Neural progenitor cell (in vitro differentiated cells): ENCODE measurements around the gene MBNL2. TPM values are rescaled to one million over a fixed set of nuclear protein-coding genes. Genes with fewer than 3 reads are reported as not detected.

Experiments
- DNase-seq: peaks from one replicate; pipeline ENCODE4 v3.0.0-alpha.2; 2016; ENCODE audit warnings: low spot score
- H2AFZ ChIP-seq: fragments of 200-600 bp; sonication (generic); replicated peaks from 2 replicates; pipeline ENCODE4 v1.6.1; 2016; ENCODE audit warnings: antibody characterized with exemption
- H3F3A ChIP-seq: fragments of 200-600 bp; sonication (generic); 2 replicates; pipeline ENCODE4 v1.6.1; 2016; ENCODE audit warnings: antibody characterized with exemption, low read depth
- H3K27ac ChIP-seq: fragments of 200-600 bp; sonication (generic); 2 replicates; pipeline ENCODE4 v1.5.1; 2016; ENCODE audit warnings: mild to moderate bottlenecking
- H3K27me3 ChIP-seq: fragments of 200-600 bp; sonication (generic); 2 replicates; pipeline ENCODE4 v1.6.1; 2016; ENCODE audit warnings: mild to moderate bottlenecking, moderate library complexity
- H3K36me3 ChIP-seq: fragments of 200-600 bp; sonication (generic); 2 replicates; pipeline ENCODE4 v1.5.1; 2016
- H3K4me1 ChIP-seq: fragments of 200-600 bp; sonication (generic); 2 replicates; pipeline ENCODE4 v1.6.1; 2016; ENCODE audit warnings: mixed run types
- H3K4me2 ChIP-seq: fragments of 200-600 bp; sonication (generic); 2 replicates; pipeline ENCODE4 v1.6.1; 2016
- H3K4me3 ChIP-seq: fragments of 200-600 bp; sonication (generic); 2 replicates; pipeline ENCODE4 v1.5.1; 2016
- H3K79me2 ChIP-seq: fragments of 200-600 bp; sonication (generic); 2 replicates; pipeline ENCODE4 v1.6.1; 2016; ENCODE audit warnings: low read depth
- H3K9ac ChIP-seq: fragments of 200-600 bp; sonication (generic); 2 replicates; pipeline ENCODE4 v1.6.1; 2016
- H3K9me3 ChIP-seq: fragments of 200-600 bp; sonication (generic); 2 replicates; pipeline ENCODE4 v1.5.1; 2016; ENCODE audit warnings: low read depth
- H4K20me1 ChIP-seq: fragments of 200-600 bp; sonication (generic); 2 replicates; pipeline ENCODE4 v1.6.1; 2016; ENCODE audit warnings: low read depth
- H3K27ac Mint-ChIP-seq: 3 replicates; pipeline ENCODE4 v1.8.0; 2021; ENCODE audit warnings: mixed read lengths
- H3K27me3 Mint-ChIP-seq: 2 replicates; pipeline ENCODE4 v1.8.0; 2022; ENCODE audit warnings: low read depth, mild to moderate bottlenecking, inconsistent platforms, moderate library complexity, mixed read lengths; ENCODE audit not compliant: insufficient read depth
- H3K36me3 Mint-ChIP-seq: 3 replicates; pipeline ENCODE4 v1.8.0; 2021; ENCODE audit warnings: mixed read lengths
- H3K4me1 Mint-ChIP-seq: 3 replicates; pipeline ENCODE4 v1.8.0; 2021; ENCODE audit warnings: mixed read lengths
- H3K4me3 Mint-ChIP-seq: 3 replicates; pipeline ENCODE4 v1.8.0; 2021; ENCODE audit warnings: mild to moderate bottlenecking, moderate library complexity, mixed read lengths
- H3K9me3 Mint-ChIP-seq: 3 replicates; pipeline ENCODE4 v1.8.0; 2020; ENCODE audit warnings: mixed read lengths
- EZH2 ChIP-seq: fragments of 200-600 bp; sonication (generic); IDR thresholded peaks from 2 replicates; pipeline ENCODE4 v1.6.1; 2017; ENCODE audit warnings: antibody characterized with exemption, mild to moderate bottlenecking, moderate library complexity
- EZH2phosphoT487 ChIP-seq: fragments of 200-600 bp; sonication (generic); IDR thresholded peaks from 2 replicates; pipeline ENCODE4 v1.6.1; 2017; ENCODE audit warnings: antibody characterized with exemption
- total RNA-seq: library from RNA; depleted of rRNA; stranded (reverse); fragments of >200 nt; gene quantifications from 2 replicates; pipeline ENCODE4 v1.2.3, GENCODE V29; 2015; ENCODE audit warnings: low replicate concordance
- TF ChIP-seq, protein P1 (sequence below): fragments of 200-600 bp; sonication (generic); IDR thresholded peaks from 2 replicates; pipeline ENCODE4 v1.5.1; 2017; ENCODE audit warnings: antibody characterized with exemption, mild to moderate bottlenecking

The MBNL2 gene
- total RNA-seq, 1 donor from 2014 or later = 19.6 TPM

- Mint-ChIP-seq H3K9me3 (no peaks in the 10 kb centered on the region), H3K4me3 (no peak overlapping the region), H3K27ac (no peak overlapping the region), H3K4me1 (peaks cover 6% of the 10 kb centered on the region), H3K27me3 (no peaks in the 10 kb centered on the region), H3K36me3 (no peaks in the 10 kb centered on the region)
- H4K20me1 ChIP-seq = no peaks in the 10 kb centered on the region
- H3K4me2 ChIP-seq = no peak overlapping the region
- no peak overlapping the region for H2AFZ ChIP-seq
- no peaks in the 10 kb centered on the region for H3K4me1 ChIP-seq
- H3K27ac ChIP-seq = no peak overlapping the region
- no peak overlapping the region for H3K4me3 ChIP-seq
- TF ChIP-seq EZH2phosphoT487 (no peak), EZH2 (no peak)
- TF ChIP-seq, protein P1, sequence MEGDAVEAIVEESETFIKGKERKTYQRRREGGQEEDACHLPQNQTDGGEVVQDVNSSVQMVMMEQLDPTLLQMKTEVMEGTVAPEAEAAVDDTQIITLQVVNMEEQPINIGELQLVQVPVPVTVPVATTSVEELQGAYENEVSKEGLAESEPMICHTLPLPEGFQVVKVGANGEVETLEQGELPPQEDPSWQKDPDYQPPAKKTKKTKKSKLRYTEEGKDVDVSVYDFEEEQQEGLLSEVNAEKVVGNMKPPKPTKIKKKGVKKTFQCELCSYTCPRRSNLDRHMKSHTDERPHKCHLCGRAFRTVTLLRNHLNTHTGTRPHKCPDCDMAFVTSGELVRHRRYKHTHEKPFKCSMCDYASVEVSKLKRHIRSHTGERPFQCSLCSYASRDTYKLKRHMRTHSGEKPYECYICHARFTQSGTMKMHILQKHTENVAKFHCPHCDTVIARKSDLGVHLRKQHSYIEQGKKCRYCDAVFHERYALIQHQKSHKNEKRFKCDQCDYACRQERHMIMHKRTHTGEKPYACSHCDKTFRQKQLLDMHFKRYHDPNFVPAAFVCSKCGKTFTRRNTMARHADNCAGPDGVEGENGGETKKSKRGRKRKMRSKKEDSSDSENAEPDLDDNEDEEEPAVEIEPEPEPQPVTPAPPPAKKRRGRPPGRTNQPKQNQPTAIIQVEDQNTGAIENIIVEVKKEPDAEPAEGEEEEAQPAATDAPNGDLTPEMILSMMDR = no peak
- no peaks in the 10 kb centered on the region for H3K27me3 ChIP-seq
- no peaks in the 10 kb centered on the region for H3K9me3 ChIP-seq
- DNase-seq = no peak
- no peak overlapping the region for H3K9ac ChIP-seq
- H3K79me2 ChIP-seq = no peaks in the 10 kb centered on the region
- no peaks in the 10 kb centered on the region for H3K36me3 ChIP-seq
- H3F3A ChIP-seq = no peaks in the 10 kb centered on the region
These were observed 76.7 kb downstream of the MBNL2 start for GRCh38 chr13:97298816-97299215.

DNA sequence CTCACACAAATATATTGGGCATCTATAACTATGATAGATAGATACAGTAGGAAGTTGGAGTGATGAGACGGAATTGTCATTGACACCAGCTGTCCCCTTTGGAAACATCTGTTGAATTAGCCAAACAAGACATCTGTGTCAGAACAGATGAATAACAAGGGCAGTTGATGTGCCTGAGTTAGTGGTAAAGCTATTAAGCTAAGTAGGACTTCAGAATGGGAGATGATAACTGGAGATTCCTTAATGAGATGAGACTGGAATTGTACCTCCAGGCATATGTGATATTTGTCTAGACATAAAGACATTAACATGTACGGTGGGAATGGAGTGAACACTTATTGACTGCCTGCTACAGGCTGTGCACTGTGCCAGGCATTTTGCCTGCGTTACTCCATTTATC is 78.7 kb downstream of the MBNL2 start:
- Histone ChIP-seq H3K4me1 (no peaks in the 10 kb centered on the region), H3F3A (no peaks in the 10 kb centered on the region), H3K4me2 (no peak overlapping the region), H3K9ac (no peak overlapping the region), H2AFZ (no peak overlapping the region), H3K27ac (no peak overlapping the region), H3K27me3 (no peaks in the 10 kb centered on the region), H3K9me3 (no peaks in the 10 kb centered on the region), H4K20me1 (no peaks in the 10 kb centered on the region), H3K36me3 (no peaks in the 10 kb centered on the region), H3K4me3 (no peak overlapping the region), H3K79me2 (no peaks in the 10 kb centered on the region)
- Mint-ChIP-seq H3K4me3 (no peak overlapping the region), H3K27ac (no peak overlapping the region), H3K9me3 (no peaks in the 10 kb centered on the region), H3K36me3 (no peaks in the 10 kb centered on the region), H3K4me1 (peaks cover under 1% of the 10 kb centered on the region), H3K27me3 (no peaks in the 10 kb centered on the region)
- no peak for DNase-seq
- TF ChIP-seq EZH2 = no peak
- TF ChIP-seq, protein P1 = no peak
- no peak for TF ChIP-seq EZH2phosphoT487

GRCh38 chr13:97301382-97302095 is 79.4 kb downstream of the MBNL2 start:
- Histone ChIP-seq H3K27ac (no peak overlapping the region), H3K9me3 (no peaks in the 10 kb centered on the region), H3K9ac (no peak overlapping the region), H3K27me3 (no peaks in the 10 kb centered on the region), H3K36me3 (no peaks in the 10 kb centered on the region), H3K4me3 (no peak overlapping the region), H3K4me1 (no peaks in the 10 kb centered on the region), H3K4me2 (no peak overlapping the region), H4K20me1 (no peaks in the 10 kb centered on the region), H3F3A (no peaks in the 10 kb centered on the region), H3K79me2 (no peaks in the 10 kb centered on the region), H2AFZ (no peak overlapping the region)
- no peaks in the 10 kb centered on the region for H3K27me3 Mint-ChIP-seq
- H3K36me3 Mint-ChIP-seq = no peaks in the 10 kb centered on the region
- no peak overlapping the region for H3K27ac Mint-ChIP-seq
- peaks cover 7% of the 10 kb centered on the region for H3K4me1 Mint-ChIP-seq
- no peak for DNase-seq
- no peak overlapping the region for H3K4me3 Mint-ChIP-seq
- no peak for TF ChIP-seq EZH2
- no peak for TF ChIP-seq EZH2phosphoT487
- TF ChIP-seq, protein P1 = no peak
- no peaks in the 10 kb centered on the region for H3K9me3 Mint-ChIP-seq
